IPS-18c (cell line): ENCODE data around the gene CLTB.
"Not testable (repeated sequence)": the region's sequence is repeated elsewhere in the genome, so short reads cannot be mapped to it uniquely, and the experiment has no call there.

ENCODE experiments used
- H3K4me3 ChIP-seq: 2 replicates; pipeline ENCODE4 v1.7.0; 2013; ENCODE audit warnings: low read depth, mild to moderate bottlenecking, low read length, moderate library complexity; ENCODE audit not compliant: insufficient read depth
- H3K9me3 ChIP-seq: one replicate; pipeline ENCODE4 v1.6.1; 2013; ENCODE audit warnings: mild to moderate bottlenecking, low read length, moderate library complexity; ENCODE audit not compliant: control insufficient read depth, insufficient read depth

The CLTB gene

GRCh38 chr5:176415952-176416924 is at the start of gene CLTB:
Gene CLTB (minus strand): TSS chr5:176416539. CDS start chr5:176416363, 176 bp downstream.
- H3K4me3 ChIP-seq = peak within 1 kb of the TSS; percentile 76

GRCh38 chr5:176463113-176463764 is 46.9 kb upstream of the CLTB start:
- Histone ChIP-seq H3K4me3 (no peak overlapping the region), H3K9me3 (no peaks in the 10 kb centered on the region)

More at GRCh38 chr5:176415952-176416924, at the start of gene CLTB:
- peaks cover 5% of the 10 kb centered on the region for H3K9me3 ChIP-seq

GRCh38 chr5:176461349-176461748 is 45.0 kb upstream of the CLTB start:
- H3K9me3 ChIP-seq = no peaks in the 10 kb centered on the region
- H3K4me3 ChIP-seq = no peak overlapping the region

- no peak overlapping the region for H3K4me3 ChIP-seq
Measured at GRCh38 chr5:176458904-176459561, 42.7 kb upstream of the CLTB start.

GRCh38 chr5:176454724-176455394 is 38.5 kb upstream of the CLTB start:
- H3K4me3 ChIP-seq = no peak overlapping the region
- peaks cover 2% of the 10 kb centered on the region for H3K9me3 ChIP-seq

More at GRCh38 chr5:176458904-176459561, 42.7 kb upstream of the CLTB start:
- H3K9me3 ChIP-seq = no peaks in the 10 kb centered on the region

GRCh38 chr5:176450077-176450476 is 33.7 kb upstream of the CLTB start:
- H3K4me3 ChIP-seq = no peak overlapping the region
- peaks cover 2% of the 10 kb centered on the region for H3K9me3 ChIP-seq

- peak within 1 kb of the TSS; percentile 89 for H3K4me3 ChIP-seq
- H3K9me3 ChIP-seq = peaks cover 2% of the 10 kb centered on the region
Measured at GRCh38 chr5:176447978-176448608, 31.8 kb upstream of the CLTB start, which contains the start of gene FAF2. Gene FAF2 (plus strand): TSS chr5:176448385. CDS start chr5:176448408, 23 bp downstream.

- H3K4me3 ChIP-seq = peak overlapping the region; percentile 89
- H3K9me3 ChIP-seq = peaks cover 2% of the 10 kb centered on the region
Measured at GRCh38 chr5:176447591-176447977, 31.2 kb upstream of the CLTB start.

- Histone ChIP-seq H3K9me3 (peaks cover 2% of the 10 kb centered on the region), H3K4me3 (peak overlapping the region; percentile 89)
Measured at GRCh38 chr5:176446884-176447590, 30.7 kb upstream of the CLTB start.

GRCh38 chr5:176446028-176446665 is 29.8 kb upstream of the CLTB start:
- H3K9me3 ChIP-seq = peaks cover 2% of the 10 kb centered on the region
- no peak overlapping the region for H3K4me3 ChIP-seq

GRCh38 chr5:176444742-176445141 is 28.4 kb upstream of the CLTB start:
- no peak overlapping the region for H3K4me3 ChIP-seq

GRCh38 chr5:176442911-176443310 is 26.6 kb upstream of the CLTB start:
- H3K4me3 ChIP-seq, H3K9me3 ChIP-seq: not testable (repeated sequence)

More at GRCh38 chr5:176444742-176445141, 28.4 kb upstream of the CLTB start:
- H3K9me3 ChIP-seq = no peaks in the 10 kb centered on the region

GRCh38 chr5:176441921-176442323 is 25.6 kb upstream of the CLTB start:
- H3K4me3 ChIP-seq = no peak overlapping the region
- H3K9me3 ChIP-seq = no peaks in the 10 kb centered on the region

- H3K4me3 ChIP-seq = no peak overlapping the region
- H3K9me3 ChIP-seq = no peaks in the 10 kb centered on the region
Measured at GRCh38 chr5:176440927-176441706, 24.8 kb upstream of the CLTB start.
